SK-N-MC (cell line): ENCODE results near the gene SSC5D.

ENCODE experiments used
- EZH2 ChIP-seq: fragments of 200-600 bp; sonication (generic); IDR thresholded peaks from one replicate; pipeline ENCODE4 v1.6.1; 2017; ENCODE audit warnings: antibody characterized with exemption
- FOXP2 ChIP-seq: optimal IDR thresholded peaks from 2 replicates; pipeline ENCODE3; 2011; ENCODE audit warnings: mild to moderate bottlenecking, moderate library complexity; ENCODE audit not compliant: insufficient read depth; ENCODE audit errors: extremely low read length, control extremely low read depth
- POLR2AphosphoS5 ChIP-seq: IDR thresholded peaks from 2 replicates; pipeline ENCODE4 v1.6.1; 2012; ENCODE audit warnings: mild to moderate bottlenecking, low read depth, low read length, borderline replicate concordance

DNA sequence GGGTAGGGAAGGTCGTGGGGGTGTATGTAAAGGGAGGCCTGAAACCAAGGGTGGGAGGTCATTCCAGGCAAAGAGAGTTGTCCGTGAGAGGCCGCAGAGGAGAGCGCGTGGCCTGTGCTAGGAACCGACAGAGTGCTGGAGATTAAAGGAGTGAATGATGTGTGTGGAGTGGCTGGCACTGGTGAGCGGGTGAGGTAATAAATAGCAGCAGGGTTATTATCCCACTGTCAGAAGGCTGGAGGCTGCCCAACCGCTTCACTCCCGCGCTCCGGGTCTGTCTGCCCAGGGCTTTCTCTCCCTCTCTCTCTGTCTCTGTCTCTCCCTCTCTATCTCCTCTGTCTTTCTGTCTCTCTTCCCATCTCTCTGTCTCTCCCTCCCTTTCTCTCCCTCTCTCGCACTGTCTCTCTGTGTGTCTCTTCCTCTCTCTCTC is 75.0 kb downstream of the SSC5D start:
- TF ChIP-seq POLR2AphosphoS5 (no peak), EZH2 (no peak), FOXP2 (no peak)
